CD14-positive monocyte (primary cell): Measurements from ENCODE around the gene ANKRD10. TPM values are rescaled to one million over a fixed set of nuclear protein-coding genes. Genes with fewer than 3 reads are reported as not detected.
A peak's percentile ranks its signal among the peaks of the same experiment; 100 is the strongest.

Experiments
- DNase-seq, 3 donors: peaks; one replicate each; pipeline ENCODE4 v3.0.0-alpha.2; 2011 to 2022
- H2AFZ ChIP-seq: 2 replicates; pipeline ENCODE4 v1.6.0; 2012; ENCODE audit warnings: mild to moderate bottlenecking, low read depth, low read length, inconsistent platforms; ENCODE audit not compliant: insufficient read depth, poor library complexity, severe bottlenecking
- H3K27ac ChIP-seq, 2 donors: 1 replicate in 1 of 2; 2 replicates in 1 of 2; pipeline ENCODE4 v1.5.1; 2012 to 2013; ENCODE audit warnings: low read length in 2 of 2, control low read depth in 1 of 2, inconsistent platforms in 1 of 2, low read depth in 1 of 2, mild to moderate bottlenecking in 1 of 2
- H3K27me3 ChIP-seq, 2 donors: one replicate each; pipeline versions ENCODE4 v1.6.0 to v1.6.1; 2011 to 2013; ENCODE audit warnings: low read length in 2 of 2; ENCODE audit not compliant: control insufficient read depth in 2 of 2, insufficient read depth in 2 of 2
- H3K36me3 ChIP-seq, 2 donors: replicated peaks in 1 of 2; 1 replicate in 1 of 2; 2 replicates in 1 of 2; pipeline versions ENCODE4 v1.5.1 to v1.6.1; 2012 to 2013; ENCODE audit warnings: low read length in 2 of 2, control low read depth in 1 of 2, inconsistent platforms in 1 of 2, mild to moderate bottlenecking in 1 of 2; ENCODE audit not compliant: insufficient read depth in 2 of 2, control insufficient read depth in 1 of 2
- H3K4me1 ChIP-seq, 2 donors: 1 replicate in 1 of 2; 2 replicates in 1 of 2; pipeline versions ENCODE4 v1.5.1 to v1.6.1; 2012 to 2013; ENCODE audit warnings: low read length in 2 of 2, control low read depth in 1 of 2, inconsistent platforms in 1 of 2, mild to moderate bottlenecking in 1 of 2, moderate library complexity in 1 of 2; ENCODE audit not compliant: insufficient read depth in 2 of 2, control insufficient read depth in 1 of 2
- H3K4me2 ChIP-seq: replicated peaks from 2 replicates; pipeline ENCODE3; 2012; ENCODE audit warnings: low read length, moderate library complexity, mild to moderate bottlenecking; ENCODE audit not compliant: poor library complexity, severe bottlenecking; ENCODE audit errors: extremely low read depth
- H3K4me3 ChIP-seq, 3 experiments: fragments of 200-600 bp in 1 of 3; sonication (generic) in 1 of 3; replicated peaks in 1 of 3; 1 replicate in 2 of 3; 2 replicates in 1 of 3; pipeline ENCODE4 v1.5.1; 2011 to 2013; ENCODE audit warnings: low read length in 3 of 3, mild to moderate bottlenecking in 3 of 3, control low read depth in 2 of 3, low read depth in 2 of 3, inconsistent platforms in 1 of 3, moderate library complexity in 1 of 3
- H3K79me2 ChIP-seq: 2 replicates; pipeline ENCODE4 v1.6.0; 2012; ENCODE audit warnings: mild to moderate bottlenecking, control low read depth, inconsistent platforms, low read length, moderate library complexity; ENCODE audit not compliant: insufficient read depth
- H3K9ac ChIP-seq: 2 replicates; pipeline ENCODE4 v1.6.0; 2017; ENCODE audit warnings: low read length, mild to moderate bottlenecking; ENCODE audit not compliant: insufficient read depth, poor library complexity, severe bottlenecking
- H3K9me3 ChIP-seq, 2 donors: replicated peaks in 1 of 2; 1 replicate in 1 of 2; 2 replicates in 1 of 2; pipeline versions ENCODE4 v1.5.1 to v1.6.1; 2012 to 2013; ENCODE audit warnings: low read length in 2 of 2, control low read depth in 1 of 2; ENCODE audit not compliant: control insufficient read depth in 1 of 2, insufficient read depth in 1 of 2
- H4K20me1 ChIP-seq: 2 replicates; pipeline ENCODE4 v1.6.0; 2012; ENCODE audit warnings: mild to moderate bottlenecking, low read length, control low read depth, moderate library complexity; ENCODE audit not compliant: insufficient read depth
- H3K27ac Mint-ChIP-seq, 7 donors: one replicate each; pipeline ENCODE4 v1.8.0; 2020; ENCODE audit warnings: mild to moderate bottlenecking in 7 of 7, mixed read lengths in 7 of 7, moderate library complexity in 6 of 7, inconsistent platforms in 2 of 7
- H3K27me3 Mint-ChIP-seq, 3 donors: one replicate each; pipeline ENCODE4 v1.8.0; 2021 to 2022; ENCODE audit warnings: low read depth in 3 of 3, mild to moderate bottlenecking in 3 of 3, mixed read lengths in 3 of 3, moderate library complexity in 3 of 3, inconsistent platforms in 1 of 3
- H3K36me3 Mint-ChIP-seq, 2 donors: one replicate each; pipeline ENCODE4 v1.8.0; 2020; ENCODE audit warnings: mixed read lengths in 2 of 2, inconsistent platforms in 1 of 2, mild to moderate bottlenecking in 1 of 2
- H3K4me1 Mint-ChIP-seq: one replicate; pipeline ENCODE4 v1.8.0; 2020; ENCODE audit warnings: mild to moderate bottlenecking, mixed read lengths
- H3K4me3 Mint-ChIP-seq, 2 donors: one replicate each; pipeline ENCODE4 v1.8.0; 2020; ENCODE audit warnings: mild to moderate bottlenecking in 2 of 2, mixed read lengths in 2 of 2, moderate library complexity in 1 of 2
- H3K9me3 Mint-ChIP-seq, 7 donors: one replicate each; pipeline ENCODE4 v1.8.0; 2020 to 2022; ENCODE audit warnings: mixed read lengths in 7 of 7, mild to moderate bottlenecking in 6 of 7, moderate library complexity in 6 of 7, inconsistent platforms in 2 of 7
- CTCF ChIP-seq: fragments of 200-600 bp; IDR thresholded peaks from one replicate; pipeline ENCODE4 v1.8.0; 2022; ENCODE audit warnings: antibody characterized with exemption, mild to moderate bottlenecking
- WGBS: methylation state at CpG from one replicate; pipeline ENCODE4 v1.1.5; 2013; ENCODE audit warnings: missing lambda C conversion rate; ENCODE audit not compliant: insufficient coverage; 5-methylcytosine and 5-hydroxymethylcytosine counted together
- intact Hi-C, 2 donors: fragments of 100-400 bp; cut with micrococcal nuclease; formaldehyde crosslinking; loops; one replicate each; pipeline versions ENCODE4 v1.15.0 to v1.15.1; 2023
- polyA plus RNA-seq, 3 donors: library from polyadenylated mRNA; depleted of rRNA in 1 of 3; unstranded in 2 of 3; stranded (reverse) in 1 of 3; fragments of 300-500 nt in 2 of 3; fragments of >200 nt in 1 of 3; fragmentation: Illumina TruSeq in 2 of 3; gene quantifications; 1 replicate in 2 of 3; 2 replicates in 1 of 3; pipeline ENCODE4 v1.2.3, GENCODE V29; 2012 to 2021

Gene ANKRD10
- polyA plus RNA-seq, 3 donors: 30.5 to 79.9 (median 37.2) TPM

DNA sequence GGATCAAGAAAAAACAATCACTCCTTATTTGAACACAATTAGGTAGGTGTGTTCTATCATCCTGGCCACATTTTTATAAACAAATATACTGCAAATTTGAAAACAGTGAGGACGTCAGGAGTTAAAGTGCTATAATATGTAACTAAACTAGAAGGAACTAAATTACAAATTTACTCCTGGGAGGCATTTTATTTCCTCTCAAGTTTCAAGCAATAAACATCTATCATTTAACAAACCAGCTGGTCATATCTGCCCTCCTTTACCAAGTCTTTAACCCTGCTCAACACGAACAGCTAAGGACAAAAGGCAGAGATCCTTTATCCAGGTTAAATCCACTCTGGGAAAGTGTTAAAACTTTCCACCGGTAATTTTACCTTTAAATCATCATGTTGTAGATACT, 26.5 kb downstream of the ANKRD10 start:
- Histone ChIP-seq H3K27me3 (no peaks in the 10 kb centered on the region), H3K79me2 (no peaks in the 10 kb centered on the region), H3K27ac (no peak overlapping the region), H3K9me3 (no peaks in the 10 kb centered on the region), H3K9ac (no peak overlapping the region), H3K36me3 (peaks cover 15 to 18% of the 10 kb centered on the region in 2 donors), H2AFZ (no peak overlapping the region), H3K4me1 (peaks cover 0 to 3% of the 10 kb centered on the region in 2 donors), H3K4me3 (no peak overlapping the region), H3K4me2 (no peak overlapping the region), H4K20me1 (no peaks in the 10 kb centered on the region)
- Mint-ChIP-seq H3K4me1 (peaks cover 10% of the 10 kb centered on the region), H3K4me3 (no peak overlapping the region), H3K9me3 (no peaks in the 10 kb centered on the region), H3K36me3 (peaks cover 16 to 30% of the 10 kb centered on the region in 2 donors), H3K27ac (no peak overlapping the region), H3K27me3 (no peaks in the 10 kb centered on the region)
- no CpG with 5 or more reads among the region's 3 CpGs for WGBS
- DNase-seq: no peak
- TF ChIP-seq CTCF: no peak
- intact Hi-C loops: no loop called here

DNA sequence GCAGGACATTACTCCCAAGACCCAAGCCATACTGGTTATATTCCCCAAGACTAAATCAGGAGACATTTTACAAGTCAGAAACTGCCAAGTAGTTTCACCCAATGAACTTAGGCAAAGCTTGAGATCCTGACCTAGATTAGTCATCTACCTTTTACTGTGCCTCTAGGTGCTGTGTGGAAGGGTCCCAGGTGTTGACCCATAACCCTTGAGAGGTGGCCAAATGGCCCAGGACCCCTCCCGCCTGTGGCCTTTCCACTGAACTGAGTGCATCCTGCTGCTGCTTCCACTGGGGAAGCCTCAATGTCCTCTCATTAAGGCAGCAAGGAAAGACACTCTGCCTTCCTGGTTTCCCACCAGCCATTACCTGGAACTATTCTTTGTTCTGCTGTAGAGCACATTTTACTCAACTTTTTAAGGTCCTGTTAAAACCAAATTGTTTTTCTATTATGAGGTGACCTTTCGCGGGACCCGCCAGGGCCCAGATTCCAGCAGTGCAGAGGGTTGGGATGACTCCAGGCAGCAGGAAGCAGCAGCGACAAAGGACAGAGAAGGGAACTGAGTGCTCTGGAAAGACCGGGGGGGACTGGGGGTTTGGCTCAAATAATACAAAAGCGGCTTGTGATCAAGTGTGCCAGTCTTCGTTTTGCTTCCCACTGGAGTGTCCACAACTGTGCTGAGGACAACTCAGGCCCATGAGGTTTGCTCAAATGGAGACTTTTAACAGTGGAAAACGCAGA, 27.1 kb downstream of the ANKRD10 start:
- Histone ChIP-seq H2AFZ (no peak overlapping the region), H3K4me1 (peaks cover 0 to 3% of the 10 kb centered on the region in 2 donors), H3K36me3 (peaks cover 11 to 15% of the 10 kb centered on the region in 2 donors), H3K9ac (no peak overlapping the region), H3K27ac (no peak overlapping the region), H3K9me3 (no peaks in the 10 kb centered on the region), H4K20me1 (no peaks in the 10 kb centered on the region), H3K4me2 (no peak overlapping the region), H3K79me2 (no peaks in the 10 kb centered on the region), H3K4me3 (no peak overlapping the region), H3K27me3 (no peaks in the 10 kb centered on the region)
- DNase-seq: no peak
- peaks cover 10% of the 10 kb centered on the region for H3K4me1 Mint-ChIP-seq
- WGBS: 95% methylated on average over 8 of the region's 9 CpGs
- H3K36me3 Mint-ChIP-seq: peaks cover 13 to 24% of the 10 kb centered on the region in 2 donors
- H3K27me3 Mint-ChIP-seq: no peaks in the 10 kb centered on the region
- no peaks in the 10 kb centered on the region for H3K9me3 Mint-ChIP-seq
- intact Hi-C loops: no loop called here
- H3K27ac Mint-ChIP-seq: peak overlapping the region in 1 of 7 donors; percentile 78
- H3K4me3 Mint-ChIP-seq: no peak overlapping the region
- TF ChIP-seq CTCF: no peak
